Epidermal melanocyte (primary cell): ENCODE results near the gene SUPT20HL2.
"Not testable (repeated sequence)": the region's sequence is repeated elsewhere in the genome, so short reads cannot be mapped to it uniquely, and the experiment has no call there.

ENCODE experiments used
- DNase-seq: peaks from one replicate; pipeline ENCODE4 v3.0.0; 2011; ENCODE audit warnings: low spot score; ENCODE audit not compliant: insufficient read length

Gene SUPT20HL2

DNA sequence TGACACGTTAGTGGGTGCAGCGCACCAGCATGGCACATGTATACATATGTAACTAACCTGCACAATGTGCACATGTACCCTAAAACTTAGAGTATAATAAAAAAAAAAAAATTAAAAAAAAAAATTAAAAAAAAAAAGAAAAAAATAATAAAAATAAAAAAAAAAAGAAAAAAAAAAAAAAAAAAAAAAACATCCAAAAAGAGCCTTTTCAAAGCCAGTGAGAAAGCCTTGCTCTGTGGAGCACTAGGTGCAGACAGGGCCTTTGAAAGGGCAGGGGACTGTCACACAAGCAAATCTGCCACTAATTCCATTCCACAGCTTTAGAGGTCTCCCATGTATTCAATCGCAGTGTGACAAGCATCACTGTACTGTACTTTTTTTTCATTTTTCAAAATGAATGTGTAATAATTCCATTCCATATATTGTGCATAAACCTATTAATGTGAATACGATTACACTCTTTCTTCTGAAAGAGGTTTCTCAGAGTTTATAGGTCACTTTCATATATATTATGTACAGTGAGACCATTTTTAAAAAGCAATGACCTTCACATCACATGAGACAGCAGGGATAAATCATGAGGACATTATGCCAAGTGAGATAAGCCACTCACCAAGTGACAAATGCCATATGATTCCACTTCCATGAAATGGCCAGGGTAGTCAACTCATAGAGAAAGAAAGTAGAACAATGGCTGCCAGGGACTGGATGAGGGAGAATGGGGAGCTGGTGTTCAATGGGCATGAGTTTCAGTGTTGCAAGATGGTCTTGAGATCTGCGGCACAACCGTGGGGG is 4.1 kb downstream of the SUPT20HL2 start:
- not testable (repeated sequence) for DNase-seq

DNA sequence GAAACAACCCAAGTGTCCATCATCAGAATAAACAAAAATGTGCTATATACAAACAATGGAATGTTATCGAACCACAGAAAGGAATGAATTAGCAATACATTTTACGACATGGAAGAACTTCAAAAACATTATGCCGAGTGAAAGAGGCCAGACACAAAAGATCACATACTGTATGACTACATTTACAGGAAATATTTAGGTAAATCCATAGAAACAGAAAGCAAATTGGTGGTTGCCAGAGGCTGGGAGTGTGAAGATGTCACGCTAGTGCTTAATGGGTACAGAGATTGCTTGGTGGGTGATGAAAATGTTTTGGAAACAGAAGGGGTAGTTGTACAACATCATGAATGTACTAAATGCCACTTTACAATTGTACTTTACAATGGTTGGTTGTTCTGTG is 5.1 kb downstream of the SUPT20HL2 start:
- DNase-seq, result not testable (repeated sequence)

DNA sequence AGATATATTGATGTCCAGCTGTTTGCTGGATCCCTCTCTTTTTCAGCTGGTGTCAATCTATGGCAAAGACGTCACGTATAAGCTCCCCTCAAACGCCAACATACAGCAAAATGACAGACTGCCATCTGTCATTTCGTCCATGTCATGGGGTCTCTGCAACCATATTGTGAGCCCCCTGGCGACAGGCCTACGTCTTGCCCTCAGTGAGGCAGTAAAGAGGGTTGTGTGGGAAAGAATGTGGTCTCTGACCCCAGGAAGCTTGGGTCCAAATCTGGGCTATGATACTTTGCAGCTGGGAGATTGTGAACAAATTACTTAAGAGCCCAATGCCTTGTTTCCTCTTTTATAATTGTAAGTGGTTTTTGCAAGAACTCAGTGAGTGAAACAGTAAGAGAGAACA is 7.4 kb downstream of the SUPT20HL2 start:
- DNase-seq, result no peak

DNA sequence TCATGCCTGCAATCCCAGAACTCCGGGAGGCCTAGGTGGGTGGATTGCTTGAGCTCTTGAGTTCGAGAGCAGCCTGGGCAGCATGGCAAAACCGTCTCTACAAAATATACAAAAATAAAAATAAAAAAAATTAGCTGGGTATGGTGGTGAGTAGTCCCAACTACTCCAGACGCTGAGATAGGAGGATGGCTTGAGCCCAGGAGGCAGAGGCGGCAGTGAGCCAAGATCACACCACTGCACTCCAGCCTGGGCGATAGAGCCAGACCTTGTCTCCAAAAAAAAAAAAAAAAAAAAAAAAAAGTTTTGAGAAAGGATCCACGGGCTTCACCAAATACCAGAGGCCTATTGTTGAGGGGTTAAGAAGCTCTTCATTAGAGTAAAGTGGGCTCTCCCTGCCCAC is 8.0 kb downstream of the SUPT20HL2 start:
- DNase-seq, result no peak

DNA sequence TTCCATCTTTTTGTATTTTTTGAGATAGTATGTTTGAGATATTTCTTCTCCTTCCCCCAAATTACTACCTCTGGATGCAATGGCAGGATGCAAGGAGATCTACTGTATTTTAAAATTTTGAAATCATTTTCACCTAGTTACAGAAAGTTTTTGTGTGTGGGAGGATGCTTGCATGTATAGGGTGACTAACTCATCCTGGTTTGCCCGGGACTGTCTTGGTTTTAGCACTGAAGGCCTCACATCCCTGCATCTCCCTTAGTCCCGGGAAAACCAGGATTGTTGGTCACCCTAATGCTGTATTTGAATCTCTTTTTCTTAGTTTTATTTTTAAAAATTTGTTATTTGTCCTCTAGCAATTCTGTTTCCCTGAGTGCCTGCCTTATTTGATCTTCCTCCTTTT is 12.1 kb downstream of the SUPT20HL2 start:
- no peak for DNase-seq

DNA sequence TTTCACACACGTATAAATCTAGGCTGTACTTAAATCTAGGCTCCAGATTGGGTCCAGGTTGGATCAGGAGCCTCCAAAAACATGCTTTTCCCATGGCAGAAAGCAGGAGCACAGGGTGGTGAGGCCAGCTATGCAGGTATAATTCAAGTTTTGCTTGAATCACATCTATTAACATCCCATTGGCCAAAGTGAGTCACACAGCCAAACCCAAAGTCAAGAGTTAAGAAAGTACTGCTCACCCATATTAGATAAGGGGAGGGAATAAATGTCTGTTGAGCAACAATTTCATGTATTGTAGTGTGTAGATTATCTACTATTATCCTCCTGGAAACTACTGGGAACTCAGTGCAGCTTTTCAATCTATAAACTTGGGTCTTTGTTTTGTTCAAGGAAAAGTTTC is 12.8 kb downstream of the SUPT20HL2 start:
- DNase-seq, result no peak

DNA sequence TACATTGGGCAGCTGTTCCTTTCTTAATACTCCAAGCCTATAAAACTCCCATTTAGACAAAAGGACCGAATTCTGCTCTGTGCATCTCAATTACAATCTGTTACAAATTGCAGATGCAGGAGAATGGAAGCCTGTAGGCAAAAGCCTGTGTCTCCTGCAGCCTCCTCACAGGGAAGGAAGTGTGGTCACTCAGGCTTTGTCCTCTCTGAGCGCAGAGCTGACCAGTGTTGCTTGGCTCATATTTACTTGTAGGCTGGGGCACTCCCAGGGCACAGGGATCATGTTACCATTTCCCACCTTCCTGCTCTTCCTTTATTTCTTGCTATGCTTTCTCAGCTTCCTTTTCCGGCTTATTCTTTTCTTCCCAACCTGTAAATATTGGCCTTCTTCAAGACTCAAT is 15.7 kb downstream of the SUPT20HL2 start:
- DNase-seq, result no peak

DNA sequence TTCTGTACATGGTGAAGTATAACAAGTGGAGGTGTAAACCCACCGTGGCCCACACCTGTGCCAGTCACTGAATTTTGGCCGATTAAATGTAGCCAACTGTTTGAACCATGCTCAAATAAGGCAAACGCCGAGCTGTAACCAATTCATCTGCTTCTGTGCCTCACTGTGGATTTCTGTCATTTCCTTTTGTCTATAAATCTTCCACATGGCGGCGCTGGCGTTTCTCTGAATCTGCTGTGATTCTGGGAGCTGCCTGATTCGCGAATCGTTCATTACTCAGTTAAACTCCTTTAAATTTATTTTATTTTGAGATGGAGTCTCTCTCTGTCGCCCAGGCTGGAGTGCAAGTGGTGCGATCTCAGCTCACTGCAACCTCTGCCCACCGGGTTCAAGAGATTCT is 19.2 kb downstream of the SUPT20HL2 start:
- no peak for DNase-seq

DNA sequence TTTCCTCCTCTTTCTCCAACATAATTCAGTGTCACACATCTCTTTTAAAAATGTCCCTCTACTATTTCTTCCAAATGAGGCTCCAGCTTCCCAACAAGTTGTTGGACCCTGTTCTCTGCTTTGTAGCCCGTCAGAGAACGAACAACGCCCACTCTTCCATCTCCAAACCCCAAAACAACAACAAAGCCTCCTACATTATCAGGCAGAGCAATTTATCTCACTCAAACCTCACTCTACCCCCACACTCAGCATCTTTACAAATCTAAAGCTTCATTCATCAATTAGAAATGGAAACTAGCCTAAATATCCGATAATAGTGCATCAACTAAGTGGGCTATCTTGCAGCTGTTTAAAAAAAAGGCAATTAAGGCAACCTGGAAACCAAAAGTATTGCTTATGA is 20.5 kb downstream of the SUPT20HL2 start:
- DNase-seq, result no peak

DNA sequence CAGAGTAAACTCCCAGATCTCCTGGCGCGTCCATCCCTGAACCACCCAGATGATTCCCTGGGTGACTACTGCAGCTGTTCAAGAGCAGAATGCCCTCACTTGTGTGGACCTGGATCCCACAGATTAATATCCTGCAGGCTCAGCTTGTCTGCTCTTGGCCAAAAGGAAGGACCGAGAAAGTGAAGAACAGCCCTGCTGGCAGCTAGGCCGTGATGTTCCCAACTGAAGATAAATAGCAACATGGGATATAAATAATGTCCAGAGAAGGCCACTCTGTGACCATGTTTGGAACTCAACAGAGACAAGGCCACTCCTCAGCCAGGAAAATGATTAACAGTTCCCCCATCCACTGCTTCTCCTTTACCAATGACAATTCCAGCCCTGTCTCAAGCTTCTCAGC is 21.5 kb downstream of the SUPT20HL2 start:
- no peak for DNase-seq

DNA sequence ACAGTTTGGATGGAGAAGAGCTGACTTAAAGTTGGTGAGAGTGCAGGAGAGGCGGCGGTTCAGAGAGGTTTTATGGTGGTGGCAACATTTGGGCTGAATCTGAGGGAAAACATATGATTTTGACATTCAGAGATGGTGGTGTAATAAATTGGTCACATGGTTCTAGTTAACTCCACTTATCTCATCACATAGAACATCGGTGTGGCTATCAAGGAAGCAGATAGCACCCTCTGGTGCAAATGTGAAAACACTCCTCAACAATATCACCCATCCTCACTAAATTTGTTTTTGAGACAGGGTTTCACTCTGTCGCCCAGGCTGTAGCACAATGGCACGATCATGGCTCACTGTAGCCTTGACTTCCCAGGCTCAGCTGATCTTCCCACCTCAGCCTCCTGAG is 28.8 kb downstream of the SUPT20HL2 start:
- no peak for DNase-seq

DNA sequence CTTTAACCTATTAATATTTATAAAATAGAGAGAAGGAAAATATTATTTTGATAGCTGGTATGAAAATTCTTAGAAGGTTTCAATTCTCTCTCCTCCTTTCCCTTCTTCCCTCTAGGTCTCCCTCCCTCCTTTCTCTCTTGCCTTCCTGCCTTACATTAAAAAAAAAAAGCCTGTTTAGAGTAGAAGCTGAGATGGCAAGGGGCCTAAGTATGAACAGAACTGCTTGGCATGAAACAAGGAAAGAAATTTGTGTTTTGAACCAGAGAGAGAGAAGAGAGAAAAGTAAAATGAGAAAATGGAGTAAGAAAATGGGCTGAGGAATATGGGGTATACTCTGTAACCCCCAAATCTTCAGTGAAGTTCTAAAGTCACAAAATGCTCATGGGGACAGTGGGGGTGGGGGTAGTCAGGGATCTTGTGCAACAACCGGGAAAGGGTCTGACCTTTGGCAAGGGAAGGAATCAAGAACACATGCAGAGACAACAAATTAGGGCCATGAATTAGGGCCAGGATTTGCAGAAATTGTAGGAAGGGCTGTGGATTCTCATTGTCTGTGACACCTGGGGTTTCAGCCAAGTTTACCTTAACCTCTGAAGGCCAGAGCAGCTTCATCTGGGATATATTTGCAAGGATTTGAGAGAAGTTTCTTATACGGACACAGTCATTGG is 30.6 kb downstream of the SUPT20HL2 start:
- no peak for DNase-seq

DNA sequence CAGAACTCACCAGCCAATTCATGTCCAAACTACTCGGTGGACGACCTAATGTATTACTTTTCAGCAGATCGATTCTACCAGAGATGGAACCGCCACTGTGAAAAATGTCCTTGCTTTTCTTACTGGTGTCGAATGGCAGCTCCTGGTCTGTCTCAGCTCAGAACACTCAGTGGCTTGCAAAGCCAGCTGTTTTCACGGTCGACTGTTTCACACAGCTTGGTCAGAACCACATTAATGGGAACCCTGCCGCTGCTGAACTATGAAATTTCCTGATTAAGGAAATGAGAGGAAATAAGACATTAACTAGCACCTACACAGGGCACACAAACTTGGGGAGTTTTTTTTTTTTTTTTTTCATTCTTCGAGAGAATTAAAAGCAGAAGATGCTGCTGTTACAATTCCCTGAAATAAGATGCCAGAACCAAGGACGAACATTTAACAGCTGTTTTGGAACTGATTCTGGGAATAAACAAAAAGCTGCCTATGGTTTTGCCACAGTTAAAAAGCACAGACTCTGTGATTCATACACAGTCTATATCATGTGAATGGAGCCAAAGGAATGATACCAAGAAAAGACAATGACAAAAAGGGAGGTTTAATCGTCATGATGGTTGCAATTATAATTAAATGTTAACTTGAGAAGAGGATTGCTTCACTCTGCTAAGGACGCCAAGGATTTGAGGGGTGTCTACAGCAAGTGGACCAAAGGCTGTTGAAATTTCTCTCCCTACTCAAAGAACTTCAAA is 31.3 kb downstream of the SUPT20HL2 start:
- DNase-seq, result no peak

DNA sequence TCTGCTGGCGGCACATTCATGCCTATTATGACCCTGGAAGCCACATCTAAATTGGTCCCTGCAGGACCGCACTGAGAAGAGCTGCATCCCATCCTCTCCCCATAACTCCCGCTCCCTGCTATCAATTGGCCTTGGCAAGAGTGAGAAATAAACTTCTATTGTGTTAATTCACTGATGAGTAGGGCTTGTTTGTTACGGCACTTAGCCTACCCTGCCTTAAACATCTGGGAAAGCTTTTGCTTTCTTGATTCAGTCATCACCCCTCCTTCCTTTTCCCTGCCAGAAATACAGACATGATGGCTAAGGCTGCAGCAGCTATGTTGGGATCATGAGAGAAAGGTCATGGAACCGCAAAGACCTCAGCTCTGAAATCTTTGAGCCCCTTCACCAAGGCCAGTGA is 36.5 kb downstream of the SUPT20HL2 start:
- no peak for DNase-seq

DNA sequence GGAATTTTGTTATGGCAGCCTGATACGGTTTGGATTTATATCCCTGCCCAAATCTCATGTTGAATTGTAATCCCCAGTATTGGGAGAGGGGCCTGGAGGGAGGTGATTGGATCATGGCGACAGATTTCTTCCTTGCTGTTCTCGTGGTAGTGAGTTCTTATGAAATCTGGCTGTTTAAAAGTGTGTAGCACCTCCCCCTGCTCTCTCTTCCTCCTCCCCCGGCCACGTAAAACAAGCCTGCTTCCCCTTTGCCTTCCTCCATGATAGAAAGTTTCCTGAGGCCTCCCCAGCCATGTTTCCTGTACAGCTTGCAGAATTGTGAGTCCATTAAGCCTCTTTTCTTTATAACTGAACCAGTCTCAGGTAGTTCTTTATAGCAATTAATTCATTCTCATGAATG is 37.9 kb downstream of the SUPT20HL2 start:
- DNase-seq, result no peak

DNA sequence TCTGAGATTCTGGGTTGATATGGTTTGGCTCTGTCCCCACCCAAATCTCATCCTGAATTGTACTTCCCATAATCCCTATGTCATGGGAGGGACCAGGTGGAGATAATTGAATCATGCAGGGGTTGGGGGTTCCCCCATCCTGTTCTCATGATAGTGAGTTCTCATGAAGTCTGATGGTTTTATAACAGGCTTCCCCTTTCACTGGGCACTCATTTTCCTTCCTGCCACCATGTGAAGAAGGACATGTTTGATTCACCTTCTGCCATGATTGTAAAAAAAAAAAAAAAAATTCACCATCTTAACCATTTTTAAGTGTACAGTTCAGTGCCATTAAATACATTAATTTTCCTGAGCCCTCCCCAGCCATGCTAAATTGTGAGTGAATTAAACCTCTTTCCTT is 42.6 kb downstream of the SUPT20HL2 start:
- DNase-seq, result no peak

DNA sequence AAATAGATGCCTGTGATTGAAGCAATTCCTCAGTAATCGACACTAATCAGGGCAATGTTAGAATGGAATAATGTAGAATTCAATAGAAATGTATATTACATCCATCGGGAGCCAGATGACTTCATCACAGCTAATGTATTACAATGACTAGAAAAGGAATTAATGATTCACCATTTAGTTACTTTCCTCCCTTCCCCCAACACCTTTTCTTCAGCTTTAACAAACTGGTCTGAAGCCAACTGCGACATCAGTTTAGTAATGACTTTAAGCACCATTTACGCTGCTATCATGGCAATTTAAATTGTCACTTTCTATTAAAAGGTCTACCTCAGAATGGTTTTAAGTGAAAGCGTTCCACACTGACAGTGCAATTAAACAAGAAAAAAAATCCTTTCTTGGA is 45.1 kb downstream of the SUPT20HL2 start:
- DNase-seq, result no peak

DNA sequence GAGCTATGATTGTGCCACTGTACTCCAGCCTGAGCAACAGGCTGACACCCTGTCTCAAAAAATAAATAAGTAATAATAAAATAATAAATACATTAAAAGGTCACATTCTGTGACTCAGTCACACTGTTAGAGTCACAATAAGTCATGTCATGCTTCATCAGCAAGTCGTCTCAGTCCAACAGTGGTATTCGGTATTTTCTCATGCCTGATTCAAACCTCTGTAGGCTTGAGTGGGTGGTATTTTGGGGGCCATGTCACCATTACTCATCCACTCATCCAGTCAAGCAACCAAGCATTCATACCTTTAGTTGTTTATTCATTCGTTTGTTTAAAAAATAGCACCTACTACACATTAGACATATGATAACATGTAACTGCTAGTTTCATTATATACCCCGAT is 46.9 kb downstream of the SUPT20HL2 start:
- no peak for DNase-seq

DNA sequence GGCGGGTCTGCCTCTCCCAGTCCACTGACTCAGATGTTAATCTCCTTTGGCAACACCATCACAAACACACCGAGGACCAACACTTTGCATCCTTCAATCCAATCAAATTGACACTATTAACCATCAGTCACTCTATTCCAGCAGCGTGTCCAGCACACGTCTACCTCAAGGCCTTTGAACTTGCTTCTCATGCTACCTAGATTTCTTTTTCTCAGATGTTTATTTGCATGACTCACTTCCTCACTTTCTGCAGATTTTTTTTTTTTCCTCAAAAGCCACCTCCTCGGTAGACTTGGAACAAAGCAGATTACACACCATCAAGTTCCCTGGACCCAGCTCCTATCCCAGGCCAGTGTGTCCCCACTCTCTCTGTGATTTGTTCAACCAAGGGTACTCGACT is 49.5 kb downstream of the SUPT20HL2 start:
- no peak for DNase-seq

DNA sequence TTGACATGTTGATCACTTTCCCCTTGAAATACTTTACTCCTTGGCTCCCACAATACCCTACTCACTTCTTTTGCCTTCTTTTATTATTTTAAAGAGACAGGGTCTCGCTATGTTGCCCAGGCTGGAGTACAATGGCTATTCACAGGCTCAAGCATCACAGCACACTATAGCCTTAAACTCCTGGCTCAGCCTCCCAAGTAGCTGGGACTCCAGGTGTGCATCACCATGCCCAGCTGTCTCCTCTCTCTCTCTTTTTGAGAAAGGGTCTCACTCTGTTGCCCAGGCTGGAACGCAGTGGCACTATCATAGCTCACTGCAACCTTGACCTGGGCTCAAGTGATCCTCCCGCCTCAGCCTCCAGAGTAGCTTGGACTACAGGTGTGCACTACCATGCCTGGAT is 51.6 kb downstream of the SUPT20HL2 start:
- no peak for DNase-seq
